Renal pelvis (tissue), 4 donors: Measurements from ENCODE around the gene PRR5L. TPM values are rescaled to one million over a fixed set of nuclear protein-coding genes. Genes with fewer than 3 reads are reported as not detected.

Source experiments
- DNase-seq: peaks from one replicate; pipeline ENCODE4 v3.0.0-alpha.2; 2013
- polyA plus RNA-seq, 3 donors: library from polyadenylated mRNA; unstranded; fragments of 120-200 nt; gene quantifications; one replicate each; pipeline ENCODE4 v1.2.1, GENCODE V29; 2013; ENCODE audit not compliant: insufficient read length in 3 of 3

PRR5L gene
- polyA plus RNA-seq, 3 donors, result 16.7 to 22.2 (median 20.2) TPM

- DNase-seq, result peak; percentile 49
These were observed 17.4 kb upstream of the PRR5L start for GRCh38 chr11:36278531-36279282.

GRCh38 chr11:36280531-36280930, 15.6 kb upstream of the PRR5L start:
- DNase-seq, result no peak

- DNase-seq, result no peak
These were observed 14.2 kb upstream of the PRR5L start for GRCh38 chr11:36281850-36282249.

- DNase-seq, result no peak
These were observed 13.2 kb upstream of the PRR5L start for GRCh38 chr11:36282926-36283325.

- no peak for DNase-seq
These were observed 7.5 kb upstream of the PRR5L start for GRCh38 chr11:36288442-36289225.

GRCh38 chr11:36289226-36289852, 6.7 kb upstream of the PRR5L start, which contains the start of gene COMMD9:
Gene COMMD9 (minus strand): TSS chr11:36289424. CDS start chr11:36289412, 12 bp downstream.
- peak; percentile 93 for DNase-seq

- no peak for DNase-seq
These were observed 3.8 kb upstream of the PRR5L start for GRCh38 chr11:36292311-36292722.

- no peak for DNase-seq
These were observed 926 bp downstream of the PRR5L start for GRCh38 chr11:36296884-36297543.

GRCh38 chr11:36300650-36301049, 4.6 kb downstream of the PRR5L start:
- DNase-seq, result no peak

- DNase-seq, result no peak
These were observed 8.3 kb downstream of the PRR5L start for GRCh38 chr11:36304351-36304750.

- no peak for DNase-seq
These were observed 9.0 kb downstream of the PRR5L start for GRCh38 chr11:36305047-36305446.

GRCh38 chr11:36306888-36307287, 10.8 kb downstream of the PRR5L start:
- DNase-seq, result no peak

- DNase-seq, result no peak
These were observed 12.5 kb downstream of the PRR5L start for GRCh38 chr11:36308577-36308976.

GRCh38 chr11:36309779-36310178, 13.7 kb downstream of the PRR5L start:
- no peak for DNase-seq

GRCh38 chr11:36311926-36312595, 16.0 kb downstream of the PRR5L start:
- no peak for DNase-seq

GRCh38 chr11:36312611-36313472, 16.8 kb downstream of the PRR5L start:
- no peak for DNase-seq

GRCh38 chr11:36313750-36314433, 17.8 kb downstream of the PRR5L start:
- DNase-seq, result no peak

GRCh38 chr11:36314434-36314767, 18.3 kb downstream of the PRR5L start:
- DNase-seq, result no peak

- DNase-seq, result no peak
These were observed 20.0 kb downstream of the PRR5L start for GRCh38 chr11:36316049-36316448.

GRCh38 chr11:36317992-36318391, 21.9 kb downstream of the PRR5L start:
- DNase-seq, result no peak
